ENCODE data around the gene CAMTA1.

The CAMTA1 gene

GRCh38 chr1:7579831-7580804 is 794.9 kb downstream of the CAMTA1 start:
- no peaks in the 10 kb centered on the region for H3K9me2 ChIP-seq (replicated peaks; ENCODE audit: insufficient read depth, low read length)

GRCh38 chr1:7580923-7581753 is 795.9 kb downstream of the CAMTA1 start:
- H3K4me2 ChIP-seq (ENCODE audit: low read depth, low read length, poor library complexity, severe bottlenecking): no peak overlapping the region
- H3F3A ChIP-seq (ENCODE audit: insufficient read depth): no peaks in the 10 kb centered on the region
- no peaks in the 10 kb centered on the region for H4K20me1 ChIP-seq (ENCODE audit: low read depth, low read length)
- no peaks in the 10 kb centered on the region for H3K9me2 ChIP-seq (replicated peaks; ENCODE audit: insufficient read depth, low read length)
- no peaks in the 10 kb centered on the region for H3K9me3 ChIP-seq (ENCODE audit: insufficient read depth, low read length)
- H2AFZ ChIP-seq (ENCODE audit: low read depth, low read length, severe bottlenecking): no peak overlapping the region
- H3K79me2 ChIP-seq (ENCODE audit: insufficient read depth, low read length): no peaks in the 10 kb centered on the region
- no peak overlapping the region for H3K27ac ChIP-seq (ENCODE audit: low read depth, low read length)
- no peak overlapping the region for H3K4me3 ChIP-seq (ENCODE audit: insufficient read depth, low read length, poor library complexity, severe bottlenecking)
- no peak overlapping the region for H3K9ac ChIP-seq (ENCODE audit: low read length)
- no peaks in the 10 kb centered on the region for H3K27me3 ChIP-seq (ENCODE audit: low read length)
- TF ChIP-seq CTCF (IDR thresholded peaks at IDR 0.05; ENCODE audit: insufficient read depth, low read length, poor library complexity, severe bottlenecking): no peak
- TF ChIP-seq EZH2phosphoT487 (conservative IDR thresholded peaks at IDR 0.05; ENCODE audit: low read length): no peak
- no peaks in the 10 kb centered on the region for H3K36me3 ChIP-seq (ENCODE audit: low read length)

More at GRCh38 chr1:7579831-7580804, 794.9 kb downstream of the CAMTA1 start:
- Histone ChIP-seq H4K20me1 (ENCODE audit: low read depth, low read length) (no peaks in the 10 kb centered on the region), H2AFZ (ENCODE audit: low read depth, low read length, severe bottlenecking) (no peak overlapping the region), H3F3A (ENCODE audit: insufficient read depth) (no peaks in the 10 kb centered on the region), H3K27me3 (ENCODE audit: low read length) (no peaks in the 10 kb centered on the region), H3K4me3 (ENCODE audit: insufficient read depth, low read length, poor library complexity, severe bottlenecking) (no peak overlapping the region), H3K27ac (ENCODE audit: low read depth, low read length) (no peak overlapping the region), H3K9me3 (ENCODE audit: insufficient read depth, low read length) (no peaks in the 10 kb centered on the region), H3K36me3 (ENCODE audit: low read length) (no peaks in the 10 kb centered on the region), H3K79me2 (ENCODE audit: insufficient read depth, low read length) (no peaks in the 10 kb centered on the region), H3K9ac (ENCODE audit: low read length) (no peak overlapping the region), H3K4me2 (ENCODE audit: low read depth, low read length, poor library complexity, severe bottlenecking) (no peak overlapping the region)
- no peak for TF ChIP-seq EZH2phosphoT487 (conservative IDR thresholded peaks at IDR 0.05; ENCODE audit: low read length)
- no peak for TF ChIP-seq CTCF (IDR thresholded peaks at IDR 0.05; ENCODE audit: insufficient read depth, low read length, poor library complexity, severe bottlenecking)

- no peak overlapping the region for H3K27ac ChIP-seq (ENCODE audit: low read depth, low read length)
- TF ChIP-seq EZH2phosphoT487 (conservative IDR thresholded peaks at IDR 0.05; ENCODE audit: low read length) (no peak), CTCF (IDR thresholded peaks at IDR 0.05; ENCODE audit: insufficient read depth, low read length, poor library complexity, severe bottlenecking) (no peak)
- H3K27me3 ChIP-seq (ENCODE audit: low read length): no peaks in the 10 kb centered on the region
- no peak overlapping the region for H2AFZ ChIP-seq (ENCODE audit: low read depth, low read length, severe bottlenecking)
- H3K79me2 ChIP-seq (ENCODE audit: insufficient read depth, low read length): no peaks in the 10 kb centered on the region
- no peaks in the 10 kb centered on the region for H3K9me2 ChIP-seq (replicated peaks; ENCODE audit: insufficient read depth, low read length)
- no peaks in the 10 kb centered on the region for H3F3A ChIP-seq (ENCODE audit: insufficient read depth)
- H3K4me2 ChIP-seq (ENCODE audit: low read depth, low read length, poor library complexity, severe bottlenecking): no peak overlapping the region
- no peaks in the 10 kb centered on the region for H4K20me1 ChIP-seq (ENCODE audit: low read depth, low read length)
- H3K9ac ChIP-seq (ENCODE audit: low read length): no peak overlapping the region
- H3K36me3 ChIP-seq (ENCODE audit: low read length): no peaks in the 10 kb centered on the region
- no peaks in the 10 kb centered on the region for H3K9me3 ChIP-seq (ENCODE audit: insufficient read depth, low read length)
- no peak overlapping the region for H3K4me3 ChIP-seq (ENCODE audit: insufficient read depth, low read length, poor library complexity, severe bottlenecking)
Measured at GRCh38 chr1:7581754-7582459, 796.7 kb downstream of the CAMTA1 start.

Data from SU-DHL-6 (cell line).